Nephron progenitor cell (in vitro differentiated cells): ENCODE results near the gene ANXA5.

Source experiments
- DNase-seq: peaks from one replicate; pipeline ENCODE4 v3.0.0; 2021
- H3K27ac Mint-ChIP-seq: 2 replicates; pipeline ENCODE4 v1.8.0; 2021; ENCODE audit warnings: mild to moderate bottlenecking, moderate library complexity, mixed read lengths
- H3K27me3 Mint-ChIP-seq: 2 replicates; pipeline ENCODE4 v1.8.0; 2021; ENCODE audit warnings: mild to moderate bottlenecking, low read depth, mixed read lengths; ENCODE audit not compliant: poor library complexity
- H3K36me3 Mint-ChIP-seq: 2 replicates; pipeline ENCODE4 v1.8.0; 2021; ENCODE audit warnings: low read depth, mixed read lengths
- H3K4me1 Mint-ChIP-seq: 2 replicates; pipeline ENCODE4 v1.8.0; 2021; ENCODE audit warnings: mixed read lengths
- H3K4me3 Mint-ChIP-seq: 2 replicates; pipeline ENCODE4 v1.8.0; 2021; ENCODE audit warnings: mild to moderate bottlenecking, moderate library complexity, mixed read lengths
- H3K9me3 Mint-ChIP-seq: 2 replicates; pipeline ENCODE4 v1.8.0; 2021; ENCODE audit warnings: mild to moderate bottlenecking, moderate library complexity, mixed read lengths
- TF ChIP-seq, protein P1 (sequence below): fragments of 200-600 bp; sonication (generic); IDR thresholded peaks from 2 replicates; pipeline ENCODE4 v1.5.0; 2021; ENCODE audit warnings: antibody characterized with exemption

ANXA5 gene

DNA sequence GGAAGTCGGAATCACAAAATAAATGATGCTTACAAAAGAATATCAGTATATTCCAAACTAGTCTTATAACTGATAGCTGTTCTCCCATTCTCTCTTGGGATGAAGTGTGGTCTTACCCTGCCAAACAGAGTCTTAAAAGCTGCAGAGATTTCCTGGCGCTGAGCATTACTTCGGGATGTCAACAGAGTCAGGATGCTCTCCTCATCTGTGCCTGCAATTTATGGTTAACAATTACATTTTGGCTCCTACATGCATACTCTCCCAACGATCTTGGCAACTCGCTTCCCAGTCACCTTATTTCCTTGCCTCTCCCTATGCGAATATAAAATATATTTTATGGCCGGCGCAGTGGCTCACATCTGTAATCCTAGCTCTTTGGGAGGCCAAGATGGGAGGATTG, 12.2 kb downstream of the ANXA5 start:
- TF ChIP-seq, protein P1, sequence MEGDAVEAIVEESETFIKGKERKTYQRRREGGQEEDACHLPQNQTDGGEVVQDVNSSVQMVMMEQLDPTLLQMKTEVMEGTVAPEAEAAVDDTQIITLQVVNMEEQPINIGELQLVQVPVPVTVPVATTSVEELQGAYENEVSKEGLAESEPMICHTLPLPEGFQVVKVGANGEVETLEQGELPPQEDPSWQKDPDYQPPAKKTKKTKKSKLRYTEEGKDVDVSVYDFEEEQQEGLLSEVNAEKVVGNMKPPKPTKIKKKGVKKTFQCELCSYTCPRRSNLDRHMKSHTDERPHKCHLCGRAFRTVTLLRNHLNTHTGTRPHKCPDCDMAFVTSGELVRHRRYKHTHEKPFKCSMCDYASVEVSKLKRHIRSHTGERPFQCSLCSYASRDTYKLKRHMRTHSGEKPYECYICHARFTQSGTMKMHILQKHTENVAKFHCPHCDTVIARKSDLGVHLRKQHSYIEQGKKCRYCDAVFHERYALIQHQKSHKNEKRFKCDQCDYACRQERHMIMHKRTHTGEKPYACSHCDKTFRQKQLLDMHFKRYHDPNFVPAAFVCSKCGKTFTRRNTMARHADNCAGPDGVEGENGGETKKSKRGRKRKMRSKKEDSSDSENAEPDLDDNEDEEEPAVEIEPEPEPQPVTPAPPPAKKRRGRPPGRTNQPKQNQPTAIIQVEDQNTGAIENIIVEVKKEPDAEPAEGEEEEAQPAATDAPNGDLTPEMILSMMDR = no peak
- no peak overlapping the region for H3K4me3 Mint-ChIP-seq
- peaks cover 26% of the 10 kb centered on the region for H3K36me3 Mint-ChIP-seq
- no peak overlapping the region for H3K27ac Mint-ChIP-seq
- no peak for DNase-seq
- no peaks in the 10 kb centered on the region for H3K4me1 Mint-ChIP-seq
- H3K9me3 Mint-ChIP-seq = no peaks in the 10 kb centered on the region
- H3K27me3 Mint-ChIP-seq = no peaks in the 10 kb centered on the region

DNA sequence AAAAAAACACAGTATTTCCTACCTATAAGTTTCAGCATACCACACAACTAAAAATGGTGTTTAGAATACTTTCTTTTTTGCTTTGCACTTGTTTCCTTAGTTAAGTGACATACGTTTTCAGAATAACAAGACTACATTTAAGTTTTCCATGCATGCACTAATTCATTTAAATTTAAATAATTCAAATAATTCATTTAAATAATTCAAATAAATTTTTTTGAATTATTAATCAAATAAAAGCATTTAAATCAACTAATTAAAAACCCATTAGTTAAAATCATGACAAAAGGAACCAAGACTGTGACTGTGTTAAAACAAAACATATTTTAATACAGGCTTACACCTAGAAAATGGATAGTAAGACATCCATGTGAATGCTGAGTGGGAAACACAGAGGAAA, 12.8 kb downstream of the ANXA5 start:
- H3K36me3 Mint-ChIP-seq = peaks cover 31% of the 10 kb centered on the region
- H3K4me1 Mint-ChIP-seq = no peaks in the 10 kb centered on the region
- H3K27me3 Mint-ChIP-seq = no peaks in the 10 kb centered on the region
- no peak overlapping the region for H3K27ac Mint-ChIP-seq
- TF ChIP-seq, protein P1 = no peak
- no peaks in the 10 kb centered on the region for H3K9me3 Mint-ChIP-seq
- no peak overlapping the region for H3K4me3 Mint-ChIP-seq
- no peak for DNase-seq

DNA sequence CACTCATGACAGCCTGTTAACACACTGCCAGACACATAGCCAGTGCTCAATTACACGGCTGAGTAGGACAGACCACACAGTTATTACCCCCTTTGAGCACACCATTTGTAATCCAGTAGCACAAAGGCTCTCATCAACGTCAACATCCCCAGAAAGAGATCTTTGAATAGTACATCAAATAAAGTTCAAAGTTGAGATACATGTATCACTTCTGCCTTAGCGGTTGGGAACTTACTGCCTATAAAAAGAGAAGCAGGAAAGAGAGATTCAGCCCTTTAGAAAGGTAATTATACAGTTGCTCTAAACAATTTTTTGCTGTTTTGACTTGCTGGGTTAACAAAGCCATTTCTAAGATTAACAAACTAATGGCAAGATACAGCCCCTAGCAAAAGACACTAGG, 16.2 kb downstream of the ANXA5 start:
- Mint-ChIP-seq H3K4me1 (no peaks in the 10 kb centered on the region), H3K4me3 (no peak overlapping the region), H3K9me3 (no peaks in the 10 kb centered on the region), H3K27me3 (no peaks in the 10 kb centered on the region), H3K27ac (no peak overlapping the region), H3K36me3 (peaks cover 37% of the 10 kb centered on the region)
- DNase-seq = no peak
- TF ChIP-seq, protein P1 = no peak

- Mint-ChIP-seq H3K27ac (no peak overlapping the region), H3K27me3 (no peaks in the 10 kb centered on the region), H3K4me1 (no peaks in the 10 kb centered on the region), H3K4me3 (no peak overlapping the region), H3K36me3 (peaks cover 31% of the 10 kb centered on the region), H3K9me3 (no peaks in the 10 kb centered on the region)
- DNase-seq = no peak
- TF ChIP-seq, protein P1 = no peak
Measured at GRCh38 chr4:121679951-121680350, 16.8 kb downstream of the ANXA5 start.

GRCh38 chr4:121679267-121679666, 17.5 kb downstream of the ANXA5 start:
- DNase-seq = no peak
- Mint-ChIP-seq H3K36me3 (peaks cover 31% of the 10 kb centered on the region), H3K4me1 (no peaks in the 10 kb centered on the region), H3K27me3 (no peaks in the 10 kb centered on the region), H3K9me3 (no peaks in the 10 kb centered on the region), H3K4me3 (no peak overlapping the region), H3K27ac (no peak overlapping the region)
- TF ChIP-seq, protein P1 = no peak

DNA sequence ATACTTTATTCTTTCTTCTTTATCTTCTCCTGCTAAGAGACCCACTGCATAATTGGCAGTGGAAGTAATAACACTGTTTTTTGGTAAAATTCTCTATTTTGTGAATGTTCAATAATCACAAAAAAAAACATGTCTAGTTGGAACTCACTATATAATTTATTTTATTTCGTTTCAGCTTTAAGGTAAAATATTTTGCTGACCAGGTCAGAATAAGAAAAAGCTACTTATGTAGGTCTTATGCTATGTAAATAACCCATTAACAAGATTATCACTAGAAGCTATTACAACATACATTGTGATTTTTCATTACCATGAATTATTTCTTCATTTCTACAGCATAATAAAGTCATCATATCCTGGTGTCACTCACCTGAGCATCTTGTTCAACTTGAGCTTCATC, 19.3 kb downstream of the ANXA5 start:
- no peaks in the 10 kb centered on the region for H3K27me3 Mint-ChIP-seq
- TF ChIP-seq, protein P1 = no peak

More for the DNA sequence above, 19.3 kb downstream of the ANXA5 start:
- Mint-ChIP-seq H3K27ac (no peak overlapping the region), H3K4me1 (no peaks in the 10 kb centered on the region), H3K9me3 (no peaks in the 10 kb centered on the region), H3K4me3 (no peak overlapping the region), H3K36me3 (peaks cover 35% of the 10 kb centered on the region)
- DNase-seq = no peak
